Ascending aorta (tissue), 2 donors: ENCODE results near the gene MED14. TPM values are rescaled to one million over a fixed set of nuclear protein-coding genes. Genes with fewer than 3 reads are reported as not detected.
"Not testable (repeated sequence)": the region's sequence is repeated elsewhere in the genome, so short reads cannot be mapped to it uniquely, and the experiment has no call there.

ENCODE experiments used
- DNase-seq, 2 donors: peaks; one replicate each; pipeline ENCODE4 v3.0.0-alpha.2; 2019; ENCODE audit warnings: low spot score in 2 of 2
- H3K27ac ChIP-seq, 2 donors: fragments of 200-600 bp; sonication (generic); one replicate each; pipeline ENCODE4 v1.5.1; 2016 to 2017; ENCODE audit warnings: mild to moderate bottlenecking in 1 of 2
- H3K27me3 ChIP-seq: fragments of 200-600 bp; sonication (generic); one replicate; pipeline ENCODE4 v1.5.1; 2017
- H3K36me3 ChIP-seq, 2 donors: fragments of 200-600 bp; sonication (generic); one replicate each; pipeline ENCODE4 v1.5.1; 2016
- H3K4me1 ChIP-seq, 2 donors: fragments of 200-600 bp; sonication (generic); one replicate each; pipeline ENCODE4 v1.5.1; 2016 to 2017; ENCODE audit warnings: mild to moderate bottlenecking in 1 of 2
- H3K4me3 ChIP-seq, 2 donors: fragments of 200-600 bp; sonication (generic); one replicate each; pipeline ENCODE4 v1.5.1; 2016 to 2017; ENCODE audit warnings: mild to moderate bottlenecking in 1 of 2
- H3K9me3 ChIP-seq, 2 donors: fragments of 200-600 bp; sonication (generic); one replicate each; pipeline ENCODE4 v1.5.1; 2016
- intact Hi-C: fragments of 100-400 bp; cut with DNase I; formaldehyde crosslinking; loops from one replicate; pipeline ENCODE4 v1.15.1; 2023
- total RNA-seq: library from RNA; depleted of rRNA; stranded (reverse); fragments of >200 nt; gene quantifications from one replicate; pipeline ENCODE4 v1.1.0, GENCODE V29; 2016
- TF ChIP-seq, protein P1 (sequence below), 3 experiments: fragments of 200-600 bp in 2 of 3; fragments of 450-650 bp in 1 of 3; sonication (generic) in 2 of 3; IDR thresholded peaks; one replicate each; pipeline ENCODE4 v1.5.1; 2016 to 2019; ENCODE audit warnings: antibody characterized with exemption in 3 of 3, mild to moderate bottlenecking in 1 of 3, moderate library complexity in 1 of 3

MED14 gene
- 10.5 TPM for total RNA-seq

DNA sequence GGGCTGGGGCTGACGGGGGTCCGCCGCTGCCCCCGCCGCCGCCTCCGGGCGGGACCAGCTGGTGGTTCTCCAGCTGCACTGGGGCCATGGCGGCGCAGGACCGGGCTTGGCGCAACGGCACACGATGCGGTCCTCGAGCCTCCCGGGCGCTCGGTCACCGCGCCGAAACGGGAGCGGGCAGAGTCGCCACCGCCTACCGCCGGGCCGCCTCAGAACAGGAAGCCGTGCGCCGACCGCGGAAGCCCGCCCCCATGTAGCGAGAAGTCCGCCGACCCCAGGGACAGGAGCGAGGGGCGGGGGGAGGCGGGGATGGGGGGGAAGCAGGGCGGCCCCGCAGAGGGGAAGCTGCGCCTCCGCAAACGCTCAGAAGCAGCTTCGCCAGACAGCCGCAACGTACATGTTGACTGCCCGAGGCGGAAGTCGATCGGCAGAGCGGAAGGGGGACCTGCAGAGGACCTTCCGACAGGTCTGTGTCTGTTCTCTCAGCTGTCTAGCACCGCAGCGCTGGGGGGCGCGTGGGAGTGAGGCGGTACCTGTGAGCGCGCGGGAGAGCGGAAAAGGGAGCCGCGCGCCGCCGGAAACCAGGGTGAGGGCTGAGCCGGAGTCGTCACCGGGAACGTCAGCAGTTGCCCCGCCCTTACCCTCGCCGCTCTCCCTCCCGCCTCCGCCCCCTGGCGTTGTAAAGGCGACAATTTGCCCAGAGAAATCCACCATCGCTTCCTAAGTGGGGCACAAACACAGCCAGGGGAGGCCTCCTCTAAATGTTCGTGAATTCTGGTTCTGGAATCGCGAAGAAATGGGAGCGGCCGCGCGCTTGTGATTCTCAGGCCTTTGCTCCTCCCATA, at the start of gene MED14:
TSS of gene MED14 (minus strand) at position 218 of the 845 bp plus-strand sequence. CDS start at position 88, 130 bp downstream.
- DNase-seq: peak; percentile 79 to 93
- TF ChIP-seq, protein P1, sequence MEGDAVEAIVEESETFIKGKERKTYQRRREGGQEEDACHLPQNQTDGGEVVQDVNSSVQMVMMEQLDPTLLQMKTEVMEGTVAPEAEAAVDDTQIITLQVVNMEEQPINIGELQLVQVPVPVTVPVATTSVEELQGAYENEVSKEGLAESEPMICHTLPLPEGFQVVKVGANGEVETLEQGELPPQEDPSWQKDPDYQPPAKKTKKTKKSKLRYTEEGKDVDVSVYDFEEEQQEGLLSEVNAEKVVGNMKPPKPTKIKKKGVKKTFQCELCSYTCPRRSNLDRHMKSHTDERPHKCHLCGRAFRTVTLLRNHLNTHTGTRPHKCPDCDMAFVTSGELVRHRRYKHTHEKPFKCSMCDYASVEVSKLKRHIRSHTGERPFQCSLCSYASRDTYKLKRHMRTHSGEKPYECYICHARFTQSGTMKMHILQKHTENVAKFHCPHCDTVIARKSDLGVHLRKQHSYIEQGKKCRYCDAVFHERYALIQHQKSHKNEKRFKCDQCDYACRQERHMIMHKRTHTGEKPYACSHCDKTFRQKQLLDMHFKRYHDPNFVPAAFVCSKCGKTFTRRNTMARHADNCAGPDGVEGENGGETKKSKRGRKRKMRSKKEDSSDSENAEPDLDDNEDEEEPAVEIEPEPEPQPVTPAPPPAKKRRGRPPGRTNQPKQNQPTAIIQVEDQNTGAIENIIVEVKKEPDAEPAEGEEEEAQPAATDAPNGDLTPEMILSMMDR (IDR thresholded peaks at IDR 0.05): peak; percentile 37 to 52 (median 46)
- Histone ChIP-seq H3K4me3 (peak within 1 kb of the TSS; percentile 77 to 96), H3K4me1 (no peaks in the 10 kb centered on the region), H3K36me3 (no peaks in the 10 kb centered on the region), H3K27me3 (no peaks in the 10 kb centered on the region), H3K27ac (peak within 1 kb of the TSS; percentile 84 to 94), H3K9me3 (no peaks in the 10 kb centered on the region)
- intact Hi-C loops: loop anchor here (1.0 to 5.0 kb wide), 4 partner anchors 37 to 350 kb away; partner anchors contain the start of gene USP9X

DNA sequence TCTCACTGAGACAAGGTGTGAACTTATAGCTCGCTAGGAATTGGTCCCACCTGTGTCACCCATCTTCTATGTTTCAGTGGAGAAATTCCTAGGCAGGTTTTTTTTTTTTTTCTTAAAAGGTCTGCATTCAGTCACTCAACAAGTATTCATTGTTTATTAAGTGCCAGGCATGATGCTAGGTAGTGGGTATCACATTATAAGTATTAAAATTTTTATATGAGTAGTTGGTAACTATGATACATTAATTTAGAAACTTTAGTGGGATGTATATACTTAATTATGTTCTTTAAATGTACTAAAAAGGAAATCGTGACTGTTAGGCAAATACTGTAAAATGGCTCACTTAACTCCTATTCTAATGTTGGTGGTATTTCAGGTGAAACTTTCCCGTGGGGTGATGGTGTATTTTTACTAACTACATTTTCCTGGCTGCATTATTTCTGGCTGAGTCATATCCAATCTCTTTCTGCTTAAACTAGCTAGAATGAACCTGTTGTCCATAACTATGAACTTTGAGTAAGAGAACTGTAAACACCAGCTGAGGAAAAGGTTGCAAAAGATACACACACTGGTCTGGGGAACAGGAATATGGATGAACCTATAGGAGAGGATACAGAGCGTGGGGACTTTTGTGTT, 49.3 kb upstream of the MED14 start:
- intact Hi-C loops: no loop called here
- no peaks in the 10 kb centered on the region for H3K4me1 ChIP-seq
- H3K9me3 ChIP-seq: no peaks in the 10 kb centered on the region
- H3K27me3 ChIP-seq: no peaks in the 10 kb centered on the region
- no peak overlapping the region for H3K4me3 ChIP-seq
- no peak for DNase-seq
- H3K36me3 ChIP-seq: no peaks in the 10 kb centered on the region
- TF ChIP-seq, protein P1 (IDR thresholded peaks at IDR 0.05): no peak
- no peak overlapping the region for H3K27ac ChIP-seq

DNA sequence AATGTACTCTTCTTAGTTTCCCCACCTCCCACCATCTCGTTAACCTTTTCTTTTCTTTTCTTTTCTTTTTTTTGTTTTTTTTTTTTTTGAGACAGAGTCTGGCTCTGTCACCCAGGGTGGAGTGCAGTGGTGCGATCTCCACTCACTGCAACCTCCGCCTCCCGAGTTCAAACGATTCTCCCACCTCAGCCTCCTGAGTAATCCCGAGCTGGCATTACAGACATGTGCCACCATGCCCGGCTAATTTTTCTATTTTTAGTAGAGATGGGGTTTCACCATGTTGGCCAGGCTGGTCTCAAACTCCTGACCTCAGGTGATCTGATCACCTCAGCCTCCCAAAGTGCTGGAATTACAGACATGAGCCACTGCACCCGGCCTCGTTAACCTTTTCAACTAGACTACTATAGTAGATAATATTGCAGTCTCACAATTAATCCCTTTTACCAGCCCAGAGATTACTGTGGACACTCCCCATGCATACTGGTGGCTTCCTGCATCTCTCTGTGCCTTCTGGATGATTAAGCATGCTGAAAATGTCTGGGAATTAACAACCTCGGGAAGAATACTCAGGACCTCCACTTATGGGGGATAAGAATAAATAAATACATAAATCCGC, 47.4 kb upstream of the MED14 start:
- H3K4me3 ChIP-seq, DNase-seq, H3K36me3 ChIP-seq, H3K27ac ChIP-seq, intact Hi-C loops, H3K9me3 ChIP-seq, H3K4me1 ChIP-seq, H3K27me3 ChIP-seq: not testable (repeated sequence)

DNA sequence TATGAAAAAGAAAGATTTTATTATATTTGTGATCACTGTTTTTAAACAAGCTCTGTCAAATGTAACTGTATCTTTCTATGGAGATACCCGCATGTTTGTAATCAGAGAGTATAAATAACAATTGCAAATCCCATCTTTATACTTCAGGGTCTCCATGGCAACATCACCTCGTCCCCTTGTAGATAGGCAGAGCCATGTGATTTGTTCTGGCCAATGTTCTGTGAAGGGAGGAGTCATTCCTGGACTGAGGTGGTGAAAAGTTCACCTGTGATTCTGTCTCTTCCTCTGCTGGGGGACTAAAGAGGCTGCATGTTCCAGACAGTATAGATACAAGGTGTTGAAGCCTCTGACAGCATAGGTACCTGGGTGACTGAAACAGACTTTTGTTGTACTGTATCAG, 45.6 kb upstream of the MED14 start:
- Histone ChIP-seq H3K4me1 (peaks cover 0 to 3% of the 10 kb centered on the region in 2 donors), H3K36me3 (no peaks in the 10 kb centered on the region), H3K27me3 (no peaks in the 10 kb centered on the region), H3K4me3 (no peak overlapping the region), H3K9me3 (no peaks in the 10 kb centered on the region), H3K27ac (no peak overlapping the region)
- TF ChIP-seq, protein P1 (IDR thresholded peaks at IDR 0.05): no peak
- intact Hi-C loops: no loop called here
- no peak for DNase-seq

DNA sequence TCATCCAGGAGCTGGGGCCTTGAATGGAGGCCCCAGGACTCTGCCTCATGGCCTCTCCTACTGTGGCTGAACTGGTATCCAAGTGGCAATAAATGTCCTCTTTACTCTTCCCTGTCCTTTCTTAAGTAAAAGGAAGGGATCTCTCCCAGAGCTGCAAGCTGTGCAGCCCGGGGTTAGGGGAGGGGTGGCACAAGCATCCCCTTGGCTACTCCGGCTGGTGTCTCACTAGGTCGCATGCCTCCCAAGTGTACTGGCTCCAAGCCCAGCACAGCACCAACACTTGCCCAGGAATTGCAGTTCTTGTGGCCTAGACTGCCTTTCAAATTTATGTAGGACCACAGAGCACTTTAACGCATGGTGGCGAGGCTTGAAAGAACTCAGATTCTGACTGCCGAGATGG, 44.7 kb upstream of the MED14 start:
- peaks cover 0 to 3% of the 10 kb centered on the region in 2 donors for H3K4me1 ChIP-seq
- intact Hi-C loops: no loop called here
- H3K27me3 ChIP-seq: no peaks in the 10 kb centered on the region

More for the DNA sequence above, 44.7 kb upstream of the MED14 start:
- peak overlapping the region; percentile 20 to 55 for H3K27ac ChIP-seq
- no peak overlapping the region for H3K4me3 ChIP-seq
- no peaks in the 10 kb centered on the region for H3K36me3 ChIP-seq
- TF ChIP-seq, protein P1 (IDR thresholded peaks at IDR 0.05): no peak
- no peak for DNase-seq
- H3K9me3 ChIP-seq: no peaks in the 10 kb centered on the region
